T-helper 1 cell (primary cell): ENCODE measurements around the gene PHF2.

ENCODE experiments used
- DNase-seq, 5 donors: peaks; one replicate each; pipeline ENCODE4 v3.0.0-alpha.2; 2012 to 2020

The PHF2 gene

DNA sequence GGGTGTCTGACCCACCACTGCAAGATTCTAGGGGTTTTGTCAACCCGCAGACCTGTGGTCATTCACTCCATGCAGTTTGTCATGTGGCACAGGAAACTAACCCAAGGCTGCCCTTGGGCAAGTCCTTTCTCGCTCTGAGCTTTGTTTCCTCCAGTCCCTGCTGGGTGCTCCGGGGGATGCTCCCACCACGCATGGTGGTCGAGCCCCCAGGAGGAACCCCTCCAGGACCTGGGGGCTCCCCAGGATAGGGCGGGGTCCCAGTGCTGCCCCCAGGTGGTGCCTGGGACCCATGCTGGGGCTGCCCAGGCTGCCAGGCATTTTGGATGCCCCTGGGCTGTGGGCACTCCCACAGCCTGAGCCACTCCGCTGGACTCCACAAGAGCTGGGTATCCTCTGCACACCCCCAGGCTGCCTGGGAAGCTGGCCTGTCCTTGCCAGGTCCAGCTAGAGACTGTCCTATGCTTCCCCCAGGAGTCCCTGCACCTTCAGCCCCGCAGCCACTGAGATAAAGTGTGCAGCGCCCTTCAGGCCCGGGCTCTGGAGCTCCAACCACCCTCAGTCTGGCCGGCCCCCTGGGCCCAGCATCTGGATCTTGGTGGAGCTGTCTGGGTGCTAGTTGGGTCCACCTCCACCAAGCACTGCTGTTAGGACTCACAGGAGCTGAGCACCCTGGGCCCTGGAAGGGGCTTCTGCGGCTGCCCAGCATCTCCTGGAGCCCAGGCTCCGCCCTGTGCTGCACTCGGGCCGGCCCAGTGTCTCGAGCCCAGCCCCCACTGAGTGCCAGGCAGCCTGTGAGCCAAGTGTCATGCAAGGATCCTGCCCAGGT, 104.3 kb downstream of the PHF2 start:
- DNase-seq: peak in 1 of 5 donors; percentile 3

- peak in 1 of 5 donors; percentile 4 for DNase-seq
Observed at GRCh38 chr9:93681269-93682154, 105.1 kb downstream of the PHF2 start.

DNA sequence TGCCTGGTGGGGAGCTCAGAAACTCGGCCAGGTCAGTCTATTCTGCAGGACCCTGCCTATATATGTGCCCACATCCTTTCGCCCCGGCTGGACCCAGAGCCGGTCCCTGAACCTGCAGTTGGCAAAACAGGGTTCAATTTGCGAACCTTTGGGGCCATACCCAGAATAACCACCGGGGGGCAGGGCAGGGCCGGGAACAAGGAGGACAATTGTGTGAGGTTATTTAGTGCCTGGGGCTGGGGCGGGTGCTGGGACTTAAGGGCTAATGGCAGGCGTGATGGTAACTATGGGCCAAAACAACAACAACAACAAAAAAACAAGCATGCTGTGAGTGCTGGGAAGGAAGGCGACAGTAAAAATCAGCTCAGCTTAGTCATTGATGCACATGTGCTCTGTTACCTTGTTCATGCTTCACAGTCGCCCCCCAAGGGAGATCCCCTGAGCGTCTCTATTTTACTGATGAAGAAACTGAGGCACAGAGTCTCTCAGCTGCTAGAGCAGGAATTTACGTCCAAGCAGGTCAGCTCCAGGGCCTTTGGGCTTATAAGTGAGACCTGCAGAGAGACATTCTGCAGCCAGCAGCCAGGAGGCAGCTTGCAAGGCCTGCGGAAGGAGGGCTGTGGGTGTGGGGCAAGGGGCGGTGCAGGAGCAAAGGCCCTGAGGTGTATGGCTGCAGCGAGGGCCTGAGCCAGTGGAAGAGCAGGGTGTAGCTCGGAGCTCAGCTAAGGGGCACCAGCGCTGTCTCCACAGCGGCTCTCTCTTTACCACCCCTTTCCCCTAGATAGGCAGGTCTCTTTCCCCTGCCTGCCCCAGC, 106.0 kb downstream of the PHF2 start:
- DNase-seq: peak in 2 of 5 donors; percentile 38 to 44

DNA sequence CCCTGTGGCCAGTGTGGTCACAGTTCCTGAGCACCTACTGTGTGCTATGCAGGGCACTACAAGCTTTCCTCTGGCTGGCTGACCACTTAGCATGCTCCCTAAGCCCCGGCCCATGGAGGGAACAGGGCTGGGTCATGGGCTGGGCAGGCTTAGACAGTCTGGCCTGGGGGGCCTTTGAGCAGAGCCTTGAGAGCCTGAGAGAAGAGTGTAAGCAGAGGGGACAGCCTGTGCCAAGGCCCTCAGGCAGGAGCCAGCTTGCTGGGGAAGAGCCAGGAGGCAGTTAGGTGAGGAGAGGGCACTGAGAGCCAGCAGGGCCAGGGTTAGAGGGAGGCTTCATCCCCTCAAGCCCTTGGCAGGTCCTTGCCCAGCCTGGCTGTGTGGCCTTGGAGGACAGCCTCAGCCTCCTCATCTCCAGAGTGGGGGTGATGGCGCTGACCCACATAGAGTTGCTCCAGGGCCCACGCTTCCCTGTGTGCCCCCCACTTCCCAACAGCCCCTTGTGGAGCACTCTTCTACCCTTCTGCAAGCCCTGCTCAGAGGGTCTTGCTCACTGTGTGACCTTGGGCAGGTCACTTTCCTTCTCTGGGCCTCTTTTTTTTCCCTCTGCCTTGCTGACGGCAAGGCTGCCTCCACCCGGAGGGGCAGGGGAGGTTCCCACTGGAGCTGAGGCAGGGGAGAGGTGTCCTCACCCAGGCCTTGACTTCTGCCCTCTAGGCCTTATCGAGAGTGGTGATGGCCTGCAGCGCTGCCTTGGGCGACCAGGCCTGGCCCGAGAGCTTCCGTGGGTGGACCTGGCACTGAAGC, 107.1 kb downstream of the PHF2 start:
- no peak for DNase-seq

DNA sequence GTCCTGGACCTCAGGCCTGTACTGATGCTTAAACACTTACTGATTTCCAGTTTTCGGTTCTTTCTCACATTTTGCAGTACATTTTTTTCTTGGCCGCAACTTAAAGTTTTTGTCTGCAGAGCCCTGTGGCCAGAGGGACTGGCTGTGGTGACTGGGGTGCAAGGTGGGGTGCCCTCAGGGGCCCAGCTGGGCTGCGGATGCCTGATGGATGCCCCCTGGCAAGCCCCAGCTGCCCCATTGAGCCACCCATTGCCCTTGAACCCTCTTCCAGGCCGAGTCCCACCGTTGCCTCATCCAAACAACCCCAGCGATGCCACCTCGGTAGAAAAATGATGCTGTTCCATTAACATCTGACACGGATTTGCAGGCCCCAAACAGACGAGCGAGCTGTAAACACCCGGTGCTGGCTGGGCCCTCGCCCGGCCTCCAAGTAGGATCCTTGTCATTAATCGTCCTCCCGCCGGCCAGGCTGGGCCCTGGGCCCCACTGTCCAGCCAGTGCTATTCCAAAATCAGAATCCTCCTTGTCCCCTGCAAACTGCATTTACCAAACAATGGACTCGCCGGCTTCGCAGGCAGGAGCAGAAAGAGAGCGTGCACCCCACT, 107.9 kb downstream of the PHF2 start:
- DNase-seq: no peak

DNA sequence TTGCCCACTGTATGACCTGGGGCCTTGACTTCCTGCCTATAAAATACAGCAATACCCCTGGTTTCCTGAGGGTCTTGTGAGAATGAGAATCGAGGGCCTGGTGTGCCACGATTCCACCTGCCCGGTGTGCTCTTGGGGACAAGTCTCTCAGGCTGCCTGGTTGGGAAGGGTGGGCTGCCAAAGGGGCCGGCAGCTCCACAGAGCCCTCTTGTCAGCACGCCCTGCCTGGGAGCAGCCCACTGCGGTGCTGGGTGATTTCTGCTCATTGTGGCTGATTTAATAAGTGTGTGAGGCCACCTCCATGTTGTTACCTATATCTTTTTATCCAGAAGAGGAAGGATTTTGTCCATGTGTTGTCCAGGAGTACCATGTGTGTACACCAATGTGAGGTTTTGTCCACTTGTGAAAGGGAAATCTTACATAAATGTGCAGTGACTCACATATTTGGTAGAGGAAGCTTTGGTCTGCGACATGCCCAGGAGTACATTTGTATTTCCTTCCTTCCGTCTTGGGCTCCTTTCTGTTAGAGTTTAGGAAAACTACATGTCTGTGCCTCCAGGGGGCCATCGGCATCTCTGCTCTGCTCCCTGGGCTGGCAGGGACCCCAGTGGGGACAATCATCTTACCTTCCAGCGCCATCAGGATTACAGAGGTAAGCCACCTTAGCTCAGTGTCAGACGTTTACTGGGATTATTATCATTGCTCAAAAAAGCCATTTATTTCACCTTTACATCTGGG, 108.6 kb downstream of the PHF2 start:
- DNase-seq: no peak

- no peak for DNase-seq
Observed at GRCh38 chr9:93686127-93686879, 109.9 kb downstream of the PHF2 start.

DNA sequence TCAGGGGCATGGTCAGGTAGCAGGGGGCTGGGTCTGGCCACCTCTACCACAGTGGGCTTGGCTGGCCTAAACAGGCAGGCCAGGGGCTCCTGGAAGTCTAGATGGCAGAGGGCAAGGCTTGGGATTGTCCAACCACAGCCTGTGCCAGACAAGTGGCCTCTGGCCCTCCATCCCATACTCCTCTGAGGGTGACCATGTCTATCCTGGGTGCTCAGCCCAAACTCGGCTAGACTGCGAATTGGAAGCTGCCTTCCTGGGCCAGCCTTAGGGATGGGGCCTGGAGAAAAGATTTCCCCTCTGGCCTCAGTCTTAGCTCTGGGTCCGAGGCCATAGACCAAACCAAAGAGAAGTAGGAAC, 110.5 kb downstream of the PHF2 start:
- no peak for DNase-seq

DNA sequence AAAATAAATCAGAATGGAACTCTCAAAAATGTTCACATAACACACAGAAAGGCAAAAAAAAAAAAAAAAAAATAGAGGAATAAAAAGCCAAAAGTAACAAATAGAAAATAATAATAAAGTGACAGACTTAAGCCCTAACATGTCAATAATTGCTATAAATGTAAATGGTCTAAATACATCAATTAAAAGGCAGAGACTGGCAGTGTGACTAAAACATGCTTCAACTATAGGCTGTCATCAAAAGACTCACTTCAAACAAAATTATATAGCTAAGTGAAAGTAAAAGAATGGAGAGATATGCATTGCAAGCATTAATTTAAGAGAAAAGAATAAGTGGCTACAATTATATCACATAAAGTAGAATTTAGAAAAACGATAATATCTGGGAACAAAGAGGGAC, 114.2 kb downstream of the PHF2 start:
- DNase-seq: no peak

DNA sequence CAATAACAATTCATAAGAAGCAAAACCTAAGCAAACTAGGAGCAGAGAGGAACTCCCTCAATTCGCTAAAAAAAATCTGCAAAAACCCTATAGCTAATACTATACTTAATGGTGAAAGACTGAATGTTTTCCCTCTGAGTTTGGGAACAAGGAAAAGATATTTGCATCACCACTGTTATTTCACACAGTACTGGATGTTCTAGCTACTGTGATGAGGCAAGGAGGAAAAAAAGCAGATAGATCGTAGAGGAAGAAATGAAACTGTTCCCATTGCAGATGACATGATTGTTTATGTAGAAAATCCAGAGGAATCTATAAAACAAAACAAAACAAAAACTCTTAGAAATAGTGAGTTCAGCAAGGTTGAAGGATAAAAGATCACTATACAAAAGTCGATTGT, 116.7 kb downstream of the PHF2 start:
- DNase-seq: no peak

GRCh38 chr9:93697352-93698139, 121.2 kb downstream of the PHF2 start:
- DNase-seq: no peak

DNA sequence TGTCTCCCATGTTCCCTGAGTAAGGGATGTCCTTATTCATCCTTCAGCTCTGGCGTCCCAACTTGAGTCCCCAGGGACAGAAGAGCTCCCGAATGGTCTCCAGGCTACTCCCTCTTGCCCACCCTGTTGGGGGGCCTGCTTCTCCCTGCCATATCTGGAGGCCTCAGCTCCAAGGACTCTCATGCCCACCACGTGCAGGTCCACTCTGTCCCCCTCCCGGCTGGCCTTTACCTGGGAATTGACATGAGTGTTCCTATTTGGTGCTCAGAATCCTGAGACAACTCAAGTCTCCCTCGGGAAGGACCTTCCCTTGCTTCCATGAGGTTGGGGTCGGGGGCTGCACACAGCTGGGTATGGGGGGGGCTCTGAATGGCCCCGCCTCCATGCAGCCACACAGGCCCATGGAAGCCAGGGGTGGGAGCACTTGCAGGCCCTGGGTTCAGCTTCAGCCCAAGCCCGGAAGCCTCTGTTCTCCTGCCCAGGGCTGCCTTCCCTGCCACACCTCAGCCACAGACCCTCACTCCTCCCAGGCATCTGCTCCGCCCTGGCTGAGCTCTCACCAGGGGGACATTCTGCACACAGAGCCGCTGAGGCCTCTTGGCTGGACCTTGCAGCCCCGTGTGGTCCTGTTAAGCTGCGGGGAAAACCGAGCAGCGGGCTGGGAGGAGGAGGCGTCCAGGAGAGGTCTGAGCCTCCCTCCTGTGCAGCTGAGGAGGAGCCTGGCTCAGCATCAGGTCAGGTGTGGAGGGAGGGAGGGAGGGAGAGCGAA, 121.9 kb downstream of the PHF2 start:
- DNase-seq: no peak

GRCh38 chr9:93699650-93700049, 123.3 kb downstream of the PHF2 start:
- DNase-seq: no peak

- DNase-seq: no peak
Observed at GRCh38 chr9:93701494-93702218, 125.3 kb downstream of the PHF2 start.

DNA sequence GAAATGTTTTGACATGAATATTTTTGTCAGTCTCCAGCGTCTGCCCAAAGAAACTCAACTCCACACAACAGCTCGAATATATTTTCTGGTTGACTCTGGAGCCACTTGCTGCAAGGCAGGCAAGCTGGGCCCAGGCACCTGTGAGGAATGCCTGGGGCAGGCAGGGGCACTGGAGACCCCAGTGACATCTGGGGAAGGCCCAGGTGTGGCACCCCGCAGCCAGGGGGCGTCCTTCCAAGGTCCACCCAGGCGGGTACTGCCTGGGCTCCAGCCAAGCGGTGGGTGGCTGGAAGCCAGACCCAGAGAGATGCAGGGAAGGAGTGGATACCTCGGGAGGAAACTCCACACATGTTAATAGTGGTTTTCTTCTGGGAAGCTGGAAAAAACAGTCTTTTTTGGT, 125.9 kb downstream of the PHF2 start:
- no peak for DNase-seq

DNA sequence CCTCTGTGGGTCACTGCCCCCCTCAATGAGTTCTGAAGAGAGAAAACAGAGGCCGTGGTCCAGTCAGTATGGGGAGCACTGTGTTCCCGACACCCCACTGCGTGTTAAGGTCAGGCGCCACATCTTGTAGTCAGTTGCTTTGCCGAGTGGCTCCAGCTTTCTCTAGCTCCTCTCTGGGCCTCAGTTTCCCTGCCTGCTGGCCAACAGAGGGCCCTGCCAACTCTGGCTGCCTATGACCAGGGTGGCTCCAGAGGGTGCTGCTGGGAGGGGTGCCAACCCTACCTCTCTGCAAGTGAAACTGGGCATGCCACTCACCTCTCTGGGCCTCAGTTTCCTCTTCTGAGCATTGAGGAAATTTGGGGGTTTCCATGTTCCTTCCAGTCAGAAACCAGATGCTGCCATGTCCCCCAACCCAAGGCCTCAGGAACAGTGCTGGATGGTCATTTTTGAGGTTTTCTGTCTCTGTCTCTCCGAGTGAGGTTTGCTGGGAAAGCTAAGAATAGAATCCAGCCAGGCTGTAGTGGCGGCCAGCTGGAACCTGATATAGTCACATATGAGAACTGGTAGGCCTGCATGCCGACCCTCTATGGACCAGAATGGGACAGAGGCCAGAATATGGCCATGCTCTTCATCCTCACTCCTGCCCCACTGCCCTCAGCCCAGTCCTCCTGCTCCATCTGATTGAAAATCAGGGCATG, 132.1 kb downstream of the PHF2 start:
- no peak for DNase-seq

DNA sequence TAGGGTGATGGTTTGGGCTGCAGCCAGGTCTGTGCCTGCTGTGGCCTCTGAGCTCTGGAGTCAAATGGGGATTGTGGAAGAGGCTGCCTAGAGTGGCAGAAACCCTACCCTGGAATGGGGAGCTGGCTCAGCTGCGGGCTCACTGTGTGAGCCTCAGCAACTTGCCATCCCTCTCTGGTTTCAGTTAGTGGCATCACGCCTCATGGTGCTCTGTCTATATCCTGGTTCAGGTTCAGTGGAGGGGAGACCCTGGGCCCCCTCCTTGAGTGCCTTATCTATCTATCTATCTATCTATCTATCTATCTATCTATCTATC, 132.6 kb downstream of the PHF2 start:
- DNase-seq: no peak
